NCI-H187 (cell line): ENCODE results near the gene SASS6.
A peak's percentile ranks its signal among the peaks of the same experiment; 100 is the strongest.

Experiments
- DNase-seq, 2 experiments: peaks; one replicate each; lab custom pipeline; 2025; lab: John Stamatoyannopoulos, UW

The SASS6 gene

GRCh38 chr1:100045206-100045605 lies 87.5 kb downstream of the SASS6 start:
- no peak for DNase-seq

- DNase-seq: no peak
These were observed 93.1 kb downstream of the SASS6 start for GRCh38 chr1:100039591-100039990.

- no peak for DNase-seq
These were observed 94.0 kb downstream of the SASS6 start for GRCh38 chr1:100038660-100039287.

- peak; percentile 60 to 80 for DNase-seq
These were observed 94.6 kb downstream of the SASS6 start for GRCh38 chr1:100037927-100038659.

GRCh38 chr1:100037656-100037926 lies 95.1 kb downstream of the SASS6 start:
- no peak for DNase-seq

GRCh38 chr1:100036718-100037655 lies 95.7 kb downstream of the SASS6 start:
- DNase-seq: no peak

- no peak for DNase-seq
These were observed 97.5 kb downstream of the SASS6 start for GRCh38 chr1:100035214-100035613.

GRCh38 chr1:100034470-100034869 lies 98.3 kb downstream of the SASS6 start:
- no peak for DNase-seq
